ENCODE results near the gene RERE.
A peak's percentile ranks its signal among the peaks of the same experiment; 100 is the strongest.

Gene RERE

DNA sequence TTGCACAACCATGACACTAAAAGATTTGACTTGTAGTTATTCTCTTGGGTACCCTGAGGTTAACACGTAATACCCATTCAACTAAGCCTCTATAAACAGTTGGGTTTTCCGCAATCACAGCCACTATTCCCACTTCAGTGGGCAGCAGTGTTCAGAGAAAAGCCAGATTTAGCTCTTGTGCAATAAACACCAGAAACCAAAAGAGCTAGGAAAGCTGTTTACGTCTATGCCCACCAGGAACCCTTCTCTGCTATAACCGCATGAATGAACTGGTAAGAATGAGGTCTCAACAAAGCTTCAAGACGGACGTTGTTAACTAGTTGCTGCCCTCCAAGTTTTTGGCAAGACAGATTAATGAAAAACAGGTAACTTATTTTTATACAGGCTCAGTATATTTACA lies 398.3 kb downstream of the RERE start:
- in situ Hi-C loops (cut with HindIII; ENCODE audit: low sequenced_read_pairs) = no loop called here
- DNase-seq (ENCODE audit: low read depth) = peak; percentile 62
- TF ChIP-seq, protein P1, sequence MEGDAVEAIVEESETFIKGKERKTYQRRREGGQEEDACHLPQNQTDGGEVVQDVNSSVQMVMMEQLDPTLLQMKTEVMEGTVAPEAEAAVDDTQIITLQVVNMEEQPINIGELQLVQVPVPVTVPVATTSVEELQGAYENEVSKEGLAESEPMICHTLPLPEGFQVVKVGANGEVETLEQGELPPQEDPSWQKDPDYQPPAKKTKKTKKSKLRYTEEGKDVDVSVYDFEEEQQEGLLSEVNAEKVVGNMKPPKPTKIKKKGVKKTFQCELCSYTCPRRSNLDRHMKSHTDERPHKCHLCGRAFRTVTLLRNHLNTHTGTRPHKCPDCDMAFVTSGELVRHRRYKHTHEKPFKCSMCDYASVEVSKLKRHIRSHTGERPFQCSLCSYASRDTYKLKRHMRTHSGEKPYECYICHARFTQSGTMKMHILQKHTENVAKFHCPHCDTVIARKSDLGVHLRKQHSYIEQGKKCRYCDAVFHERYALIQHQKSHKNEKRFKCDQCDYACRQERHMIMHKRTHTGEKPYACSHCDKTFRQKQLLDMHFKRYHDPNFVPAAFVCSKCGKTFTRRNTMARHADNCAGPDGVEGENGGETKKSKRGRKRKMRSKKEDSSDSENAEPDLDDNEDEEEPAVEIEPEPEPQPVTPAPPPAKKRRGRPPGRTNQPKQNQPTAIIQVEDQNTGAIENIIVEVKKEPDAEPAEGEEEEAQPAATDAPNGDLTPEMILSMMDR (IDR thresholded peaks at IDR 0.05; ENCODE audit: low read depth, low read length, missing control alignments) = no peak
- no peak overlapping the region for H3K4me3 ChIP-seq (ENCODE audit: low read depth, low read length)

DNA sequence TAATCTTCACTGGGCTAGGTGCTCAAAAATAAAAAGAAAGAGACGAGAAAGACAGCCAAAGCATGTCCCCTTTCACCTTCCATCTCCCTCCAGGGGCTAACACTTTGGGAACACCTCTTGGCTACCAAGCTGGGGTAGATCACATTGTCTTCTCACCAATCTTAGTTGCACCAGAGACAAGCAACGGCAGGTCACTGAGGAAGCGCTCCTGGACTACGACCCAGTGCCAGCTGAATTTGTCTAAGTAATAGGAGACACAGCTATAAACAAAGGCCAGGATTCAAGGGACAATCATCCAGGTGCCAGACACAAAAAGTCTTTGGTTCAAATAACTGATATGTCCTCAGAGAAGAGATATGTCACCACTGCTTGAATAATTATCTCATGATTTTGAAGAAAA lies 399.1 kb downstream of the RERE start:
- no peak overlapping the region for H3K4me3 ChIP-seq (ENCODE audit: low read depth, low read length)
- TF ChIP-seq, protein P1 (IDR thresholded peaks at IDR 0.05; ENCODE audit: low read depth, low read length, missing control alignments) = no peak
- in situ Hi-C loops (cut with HindIII; ENCODE audit: low sequenced_read_pairs) = no loop called here
- DNase-seq (ENCODE audit: low read depth) = no peak

DNA sequence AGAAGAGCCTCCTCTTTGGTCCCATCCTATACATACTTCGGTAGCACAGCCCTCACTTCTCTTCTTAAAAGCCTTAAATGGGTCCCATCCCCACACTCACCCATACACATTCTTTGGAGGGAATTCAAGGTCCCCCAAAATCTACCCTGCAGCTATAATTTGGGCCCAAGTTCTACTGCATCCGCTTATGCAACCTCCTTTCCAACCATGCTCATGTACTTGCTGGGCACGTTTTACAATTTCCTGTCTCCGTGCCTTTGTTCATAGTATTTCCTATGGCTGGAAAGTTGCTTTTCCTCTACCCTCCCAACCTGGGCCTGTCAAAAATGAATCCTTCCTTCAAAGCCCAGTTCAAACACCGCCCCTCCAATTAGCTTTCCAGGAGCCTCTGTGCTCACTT lies 399.8 kb downstream of the RERE start:
- TF ChIP-seq, protein P1 (IDR thresholded peaks at IDR 0.05; ENCODE audit: low read depth, low read length, missing control alignments) = no peak
- in situ Hi-C loops (cut with HindIII; ENCODE audit: low sequenced_read_pairs) = no loop called here
- no peak overlapping the region for H3K4me3 ChIP-seq (ENCODE audit: low read depth, low read length)
- DNase-seq (ENCODE audit: low read depth) = no peak

DNA sequence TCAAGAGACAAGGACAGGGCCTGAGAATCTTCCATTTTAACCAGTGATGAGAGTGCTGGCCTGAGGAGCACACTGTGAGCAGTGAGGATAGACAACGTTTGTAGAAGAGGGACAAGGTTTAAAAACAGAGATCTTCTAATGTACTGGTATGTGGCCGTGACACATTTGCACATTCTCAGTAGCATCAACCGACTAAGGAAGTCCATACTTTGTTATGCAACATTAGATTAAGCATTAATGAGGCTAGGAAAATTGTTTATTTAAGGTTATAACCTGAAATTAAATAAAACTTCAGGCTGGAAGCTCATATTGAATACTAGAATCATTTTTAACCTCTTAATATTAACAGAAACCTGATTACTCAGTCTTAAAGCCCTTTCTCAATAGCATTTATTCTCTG lies 400.6 kb downstream of the RERE start:
- DNase-seq (ENCODE audit: low read depth) = no peak
- no peak overlapping the region for H3K4me3 ChIP-seq (ENCODE audit: low read depth, low read length)
- in situ Hi-C loops (cut with HindIII; ENCODE audit: low sequenced_read_pairs) = no loop called here
- TF ChIP-seq, protein P1 (IDR thresholded peaks at IDR 0.05; ENCODE audit: low read depth, low read length, missing control alignments) = no peak

DNA sequence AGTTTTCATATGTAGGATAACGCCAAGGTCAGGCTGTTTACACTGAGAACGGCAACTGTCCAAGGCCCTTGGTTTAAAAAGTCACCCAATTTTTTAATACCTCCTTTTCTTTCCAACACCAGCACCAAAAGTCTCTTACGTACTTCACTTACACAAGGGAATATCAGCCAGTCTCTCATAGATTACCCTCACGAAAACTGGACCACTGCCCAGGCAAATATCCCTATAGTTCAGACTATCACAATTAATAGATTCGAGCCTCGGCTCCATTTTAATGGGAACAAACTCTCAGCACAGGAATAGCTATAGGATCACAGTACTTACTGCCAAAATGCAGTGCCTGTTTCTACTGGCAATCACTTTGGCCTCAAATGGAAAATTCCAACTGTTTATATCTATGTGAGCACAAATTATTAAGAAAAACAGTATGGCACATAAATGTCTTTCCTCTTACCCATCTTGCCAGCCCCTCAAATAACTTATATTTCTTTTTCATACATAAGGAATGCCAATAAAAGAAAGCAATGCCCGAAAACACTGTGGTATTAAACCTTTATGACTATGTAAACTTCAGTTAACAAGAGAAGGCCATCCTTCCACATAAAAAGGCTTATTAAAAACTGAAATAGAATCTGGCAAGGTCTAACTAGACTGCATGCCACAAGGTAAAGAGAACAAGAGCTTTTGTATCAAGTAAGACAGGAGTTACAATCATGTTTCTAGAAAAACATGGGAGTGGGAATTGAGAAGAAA lies 401.7 kb downstream of the RERE start:
- H3K4me3 ChIP-seq (ENCODE audit: low read depth, low read length) = no peak overlapping the region
- DNase-seq (ENCODE audit: low read depth) = no peak
- in situ Hi-C loops (cut with HindIII; ENCODE audit: low sequenced_read_pairs) = no loop called here
- TF ChIP-seq, protein P1 (IDR thresholded peaks at IDR 0.05; ENCODE audit: low read depth, low read length, missing control alignments) = no peak

DNA sequence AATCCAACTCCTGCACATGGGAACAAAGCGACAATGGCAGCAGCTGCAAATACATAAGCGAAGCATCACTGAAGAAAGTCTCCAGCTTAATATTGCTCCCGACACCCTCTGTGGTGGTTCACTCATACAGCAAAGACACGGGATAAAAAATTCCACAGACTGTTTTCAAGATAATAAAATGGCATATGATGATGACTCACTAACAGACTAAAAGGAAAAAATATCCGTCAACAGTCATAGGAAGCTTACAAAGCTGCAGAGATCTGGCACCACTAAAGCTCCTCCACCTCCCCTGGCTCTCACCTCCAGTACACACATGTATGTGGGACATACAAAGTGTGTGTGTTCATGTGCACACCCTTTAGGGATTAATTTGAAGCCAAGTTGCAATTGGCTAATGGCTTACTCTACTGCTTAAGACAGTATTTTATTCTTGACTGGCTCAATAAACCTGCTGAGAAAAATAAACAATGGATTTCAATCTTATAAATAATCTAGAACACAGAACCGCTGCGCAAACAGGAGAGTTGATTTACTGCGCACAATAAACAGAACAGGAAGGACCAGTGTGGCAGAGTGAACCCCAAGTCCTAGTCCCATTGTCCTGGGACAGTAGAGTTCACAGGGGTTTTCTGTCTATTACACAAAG lies 405.1 kb downstream of the RERE start:
- DNase-seq (ENCODE audit: low read depth) = peak; percentile 73
- in situ Hi-C loops (cut with HindIII; ENCODE audit: low sequenced_read_pairs) = no loop called here
- TF ChIP-seq, protein P1 (IDR thresholded peaks at IDR 0.05; ENCODE audit: low read depth, low read length, missing control alignments) = peak; percentile 22
- H3K4me3 ChIP-seq (ENCODE audit: low read depth, low read length) = no peak overlapping the region
